SU-DHL-6 (cell line): ENCODE measurements around the gene CCDC136.

Experiments used
- H2AFZ ChIP-seq: fragments of 200-600 bp; sonication (generic); 2 replicates; pipeline ENCODE4 v1.6.1; 2014; ENCODE audit warnings: low read depth, mild to moderate bottlenecking, moderate library complexity, mixed read lengths, antibody characterized with exemption, low read length; ENCODE audit not compliant: severe bottlenecking
- H3F3A ChIP-seq: fragments of 200-600 bp; shearing (Covaris generic); 2 replicates; pipeline ENCODE4 v1.6.0; 2016; ENCODE audit warnings: antibody characterized with exemption, mild to moderate bottlenecking; ENCODE audit not compliant: insufficient read depth
- H3K27ac ChIP-seq: fragments of 200-600 bp; sonication (generic); 2 replicates; pipeline ENCODE4 v1.5.1; 2016; ENCODE audit warnings: low read depth, mild to moderate bottlenecking, low read length, moderate library complexity, mixed read lengths
- H3K27me3 ChIP-seq: fragments of 200-600 bp; sonication (generic), shearing (Covaris generic); 2 replicates; pipeline ENCODE4 v1.6.0; 2014; ENCODE audit warnings: mild to moderate bottlenecking, low read length
- H3K36me3 ChIP-seq: fragments of 200-600 bp; sonication (generic); 2 replicates; pipeline ENCODE4 v1.6.1; 2014; ENCODE audit warnings: mild to moderate bottlenecking, low read length, mixed read lengths
- H3K4me2 ChIP-seq: fragments of 300-600, 200-600 bp; shearing (Covaris generic), sonication (generic); 2 replicates; pipeline ENCODE4 v1.6.0; 2014; ENCODE audit warnings: low read length, low read depth, mild to moderate bottlenecking; ENCODE audit not compliant: poor library complexity, severe bottlenecking
- H3K4me3 ChIP-seq: fragments of 200-600 bp; sonication (generic); 2 replicates; pipeline ENCODE4 v1.5.1; 2014; ENCODE audit warnings: antibody characterized with exemption, low read length, mild to moderate bottlenecking, mixed read lengths; ENCODE audit not compliant: insufficient read depth, poor library complexity, severe bottlenecking
- H3K79me2 ChIP-seq: fragments of 200-600 bp; sonication (generic); 2 replicates; pipeline ENCODE4 v1.6.1; 2014; ENCODE audit warnings: mild to moderate bottlenecking, low read length, moderate library complexity; ENCODE audit not compliant: insufficient read depth
- H3K9ac ChIP-seq: fragments of 200-600 bp; sonication (generic); 2 replicates; pipeline ENCODE4 v1.7.0; 2014; ENCODE audit warnings: mild to moderate bottlenecking, low read length
- H3K9me2 ChIP-seq: fragments of 200-600 bp; sonication (generic); replicated peaks from 2 replicates; pipeline ENCODE4 v1.6.1; 2014; ENCODE audit warnings: low read length; ENCODE audit not compliant: insufficient read depth
- H3K9me3 ChIP-seq: fragments of 200-600 bp; sonication (generic); 2 replicates; pipeline ENCODE4 v1.6.1; 2014; ENCODE audit warnings: low read length, mixed read lengths; ENCODE audit not compliant: insufficient read depth
- H4K20me1 ChIP-seq: fragments of 200-600 bp; sonication (generic); 2 replicates; pipeline ENCODE4 v1.6.1; 2014; ENCODE audit warnings: low read depth, mild to moderate bottlenecking, antibody characterized with exemption, low read length, moderate library complexity, mixed read lengths
- CTCF ChIP-seq: fragments of 200-600 bp; sonication (generic); IDR thresholded peaks from one replicate; pipeline ENCODE4 v1.5.1; 2017; ENCODE audit warnings: antibody characterized with exemption, mild to moderate bottlenecking, low read length, moderate library complexity; ENCODE audit not compliant: insufficient read depth, poor library complexity, severe bottlenecking
- EZH2phosphoT487 ChIP-seq: fragments of 200-600 bp; sonication (generic), shearing (Covaris generic); conservative IDR thresholded peaks from 2 replicates; pipeline ENCODE4 v1.6.1; 2018; ENCODE audit warnings: mild to moderate bottlenecking, antibody characterized with exemption, low read length, moderate library complexity, mixed read lengths

CCDC136 gene

GRCh38 chr7:128853799-128854198 lies 62.0 kb downstream of the CCDC136 start:
- no peaks in the 10 kb centered on the region for H3K79me2 ChIP-seq
- H3K4me2 ChIP-seq, result no peak overlapping the region
- H3K36me3 ChIP-seq, result no peaks in the 10 kb centered on the region
- no peak overlapping the region for H3K9ac ChIP-seq
- no peaks in the 10 kb centered on the region for H3F3A ChIP-seq
- no peaks in the 10 kb centered on the region for H3K27me3 ChIP-seq
- no peaks in the 10 kb centered on the region for H3K9me3 ChIP-seq
- no peak overlapping the region for H3K27ac ChIP-seq
- H2AFZ ChIP-seq, result no peak overlapping the region
- H3K9me2 ChIP-seq, result no peaks in the 10 kb centered on the region
- no peak overlapping the region for H3K4me3 ChIP-seq
- no peaks in the 10 kb centered on the region for H4K20me1 ChIP-seq
- TF ChIP-seq EZH2phosphoT487 (no peak), CTCF (no peak)

GRCh38 chr7:128854396-128854795 lies 62.6 kb downstream of the CCDC136 start:
- Histone ChIP-seq H3K9me3 (no peaks in the 10 kb centered on the region), H3K36me3 (no peaks in the 10 kb centered on the region), H3K27ac (no peak overlapping the region), H3K9me2 (no peaks in the 10 kb centered on the region), H4K20me1 (no peaks in the 10 kb centered on the region), H2AFZ (no peak overlapping the region), H3K79me2 (no peaks in the 10 kb centered on the region), H3K4me3 (no peak overlapping the region), H3K4me2 (no peak overlapping the region), H3F3A (no peaks in the 10 kb centered on the region), H3K27me3 (no peaks in the 10 kb centered on the region), H3K9ac (no peak overlapping the region)
- TF ChIP-seq CTCF, result no peak
- no peak for TF ChIP-seq EZH2phosphoT487

GRCh38 chr7:128855559-128855958 lies 63.8 kb downstream of the CCDC136 start:
- Histone ChIP-seq H2AFZ (no peak overlapping the region), H3K9me2 (no peaks in the 10 kb centered on the region), H3K27ac (no peak overlapping the region), H3F3A (no peaks in the 10 kb centered on the region), H3K9ac (no peak overlapping the region), H4K20me1 (no peaks in the 10 kb centered on the region), H3K4me2 (no peak overlapping the region), H3K4me3 (no peak overlapping the region), H3K79me2 (no peaks in the 10 kb centered on the region), H3K27me3 (no peaks in the 10 kb centered on the region), H3K36me3 (no peaks in the 10 kb centered on the region), H3K9me3 (no peaks in the 10 kb centered on the region)
- TF ChIP-seq CTCF (no peak), EZH2phosphoT487 (no peak)
